H1 (cell line): ENCODE results near the gene ASAP3. TPM values are rescaled to one million over a fixed set of nuclear protein-coding genes. Genes with fewer than 3 reads are reported as not detected.

Source experiments
- CTCF ChIA-PET: fragments of 300-600 bp; sonication (Branson Sonifier 250); formaldehyde crosslinking; loops from one replicate; lab custom pipeline; 2021; ENCODE audit not compliant: partially characterized antibody; lab: Charles Lee
- POLR2A ChIA-PET: fragments of 300-600 bp; sonication (Branson Sonifier 250); formaldehyde crosslinking; loops from one replicate; lab custom pipeline; 2021; ENCODE audit warnings: inconsistent platforms; ENCODE audit not compliant: partially characterized antibody; lab: Charles Lee
- DNase-seq, 2 experiments: peaks; one replicate each; pipeline versions ENCODE4 v3.0.0 to v3.0.0-alpha.2; 2010 to 2022; ENCODE audit warnings: low spot score in 2 of 2, low read depth in 1 of 2, mixed read lengths in 1 of 2
- FAIRE-seq: peaks from 2 replicates; lab custom pipeline; 2011; peaks lifted over from hg19 to GRCh38; lab: Jason Lieb, UNC
- H2AFZ ChIP-seq: 2 replicates; pipeline ENCODE4 v1.8.1; 2012; ENCODE audit warnings: low read length, inconsistent platforms
- H2AK5ac ChIP-seq: 2 replicates; pipeline ENCODE4 v1.6.1; 2013; ENCODE audit warnings: low read depth, low read length
- H2BK120ac ChIP-seq: replicated peaks from 2 replicates; pipeline ENCODE3; 2013; ENCODE audit warnings: low read depth, low read length, inconsistent platforms
- H2BK12ac ChIP-seq: 2 replicates; pipeline ENCODE4 v1.6.1; 2013; ENCODE audit warnings: low read depth, low read length
- H2BK15ac ChIP-seq: 2 replicates; pipeline ENCODE4 v1.6.1; 2013; ENCODE audit warnings: low read length
- H2BK20ac ChIP-seq: 2 replicates; pipeline ENCODE4 v1.6.1; 2013; ENCODE audit warnings: low read length
- H2BK5ac ChIP-seq: 2 replicates; pipeline ENCODE4 v1.6.1; 2013; ENCODE audit warnings: low read depth, low read length
- H3K14ac ChIP-seq: 2 replicates; pipeline ENCODE4 v1.6.1; 2013; ENCODE audit warnings: inconsistent platforms; ENCODE audit not compliant: insufficient read length
- H3K18ac ChIP-seq: 2 replicates; pipeline ENCODE4 v1.6.1; 2013; ENCODE audit warnings: low read length; ENCODE audit errors: extremely low read depth
- H3K23ac ChIP-seq: 2 replicates; pipeline ENCODE4 v1.6.1; 2013; ENCODE audit warnings: inconsistent platforms; ENCODE audit not compliant: insufficient read length
- H3K23me2 ChIP-seq: 2 replicates; pipeline ENCODE4 v1.6.1; 2013; ENCODE audit warnings: low read depth, low read length
- H3K27ac ChIP-seq: 2 replicates; pipeline ENCODE4 v1.6.1; 2011; ENCODE audit warnings: low read depth, low read length, inconsistent platforms
- H3K27me3 ChIP-seq, 4 experiments: replicated peaks in 1 of 4; 1 replicate in 1 of 4; 2 replicates in 3 of 4; pipeline versions ENCODE4 v1.6.1 to v1.8.1; 2011 to 2013; ENCODE audit warnings: low read length in 3 of 4, mild to moderate bottlenecking in 3 of 4, inconsistent platforms in 2 of 4, mixed read lengths in 2 of 4, moderate library complexity in 1 of 4; ENCODE audit not compliant: control insufficient read depth in 3 of 4, insufficient read depth in 3 of 4; ENCODE audit errors: extremely low read depth in 1 of 4
- H3K36me3 ChIP-seq, 4 experiments: 2 replicates each; pipeline versions ENCODE4 v1.6.1 to v1.8.1; 2011 to 2013; ENCODE audit warnings: mild to moderate bottlenecking in 4 of 4, low read length in 3 of 4, moderate library complexity in 2 of 4, control low read depth in 1 of 4, inconsistent platforms in 1 of 4; ENCODE audit not compliant: insufficient read depth in 4 of 4, control insufficient read depth in 2 of 4
- H3K4ac ChIP-seq: replicated peaks from 2 replicates; pipeline ENCODE3; 2013; ENCODE audit warnings: low read length, low read depth, mixed read lengths, inconsistent platforms; ENCODE audit not compliant: insufficient read length
- H3K4me1 ChIP-seq, 4 experiments: replicated peaks in 1 of 4; 1 replicate in 1 of 4; 2 replicates in 3 of 4; pipeline versions ENCODE4 v1.6.1 to v1.8.1; 2011 to 2013; ENCODE audit warnings: low read length in 3 of 4, inconsistent platforms in 2 of 4, mixed read lengths in 1 of 4; ENCODE audit not compliant: insufficient read depth in 4 of 4, control insufficient read depth in 3 of 4
- H3K4me2 ChIP-seq, 2 experiments: 2 replicates each; pipeline versions ENCODE4 v1.6.1 to v1.8.1; 2011 to 2013; ENCODE audit warnings: low read depth in 2 of 2, low read length in 2 of 2, control low read depth in 1 of 2, inconsistent platforms in 1 of 2, mild to moderate bottlenecking in 1 of 2; ENCODE audit not compliant: insufficient read depth in 1 of 2
- H3K4me3 ChIP-seq, 4 experiments: fragments of 200-600, 300-600 bp in 1 of 4; sonication (generic), shearing (Covaris generic), sonication (Bioruptor Twin) in 1 of 4; 2 replicates each; pipeline versions ENCODE4 v1.5.1 to v1.8.1; 2011 to 2016; ENCODE audit warnings: low read length in 4 of 4, low read depth in 3 of 4, control low read depth in 2 of 4, inconsistent platforms in 2 of 4, mild to moderate bottlenecking in 2 of 4, mixed read lengths in 1 of 4, moderate library complexity in 1 of 4; ENCODE audit not compliant: insufficient read depth in 2 of 4; ENCODE audit errors: extremely low read depth in 1 of 4
- H3K56ac ChIP-seq: replicated peaks from 2 replicates; pipeline ENCODE3; 2013; ENCODE audit warnings: low read depth, mild to moderate bottlenecking, mixed read lengths, low read length, inconsistent platforms; ENCODE audit not compliant: insufficient read length
- H3K79me1 ChIP-seq: 2 replicates; pipeline ENCODE4 v1.6.1; 2013; ENCODE audit warnings: low read depth, low read length, control low read depth
- H3K79me2 ChIP-seq, 2 experiments: 2 replicates each; pipeline versions ENCODE4 v1.6.1 to v1.8.1; 2012 to 2013; ENCODE audit warnings: low read length in 2 of 2, mild to moderate bottlenecking in 2 of 2, inconsistent platforms in 1 of 2; ENCODE audit not compliant: insufficient read depth in 2 of 2, control insufficient read depth in 1 of 2
- H3K9ac ChIP-seq, 4 experiments: replicated peaks in 1 of 4; 1 replicate in 1 of 4; 2 replicates in 3 of 4; pipeline versions ENCODE4 v1.6.1 to v1.8.1; 2011 to 2013; ENCODE audit warnings: low read depth in 3 of 4, low read length in 3 of 4, control low read depth in 2 of 4, mild to moderate bottlenecking in 2 of 4, moderate library complexity in 2 of 4, inconsistent platforms in 1 of 4; ENCODE audit errors: extremely low read depth in 1 of 4
- H3K9me3 ChIP-seq, 2 experiments: 2 replicates each; pipeline versions ENCODE4 v1.6.1 to v1.8.1; 2012 to 2013; ENCODE audit warnings: mild to moderate bottlenecking in 2 of 2, moderate library complexity in 2 of 2, control low read depth in 1 of 2, inconsistent platforms in 1 of 2, low read depth in 1 of 2, low read length in 1 of 2, mixed read lengths in 1 of 2; ENCODE audit not compliant: insufficient read depth in 2 of 2
- H4K20me1 ChIP-seq, 2 experiments: replicated peaks in 1 of 2; 2 replicates each; pipeline versions ENCODE3 to v1.8.1; 2011 to 2013; ENCODE audit warnings: inconsistent platforms in 2 of 2, low read length in 2 of 2, mild to moderate bottlenecking in 1 of 2; ENCODE audit not compliant: insufficient read depth in 2 of 2, control insufficient read depth in 1 of 2
- H4K5ac ChIP-seq: 2 replicates; pipeline ENCODE4 v1.6.1; 2013; ENCODE audit warnings: low read length, low read depth, mixed read lengths, inconsistent platforms; ENCODE audit not compliant: insufficient read length
- H4K8ac ChIP-seq: 2 replicates; pipeline ENCODE4 v1.8.0; 2013; ENCODE audit warnings: mild to moderate bottlenecking, moderate library complexity, low read length, inconsistent platforms; ENCODE audit not compliant: insufficient read depth; ENCODE audit errors: extremely low read depth
- H4K91ac ChIP-seq: replicated peaks from 2 replicates; pipeline ENCODE3; 2013; ENCODE audit warnings: low read length, mixed read lengths, inconsistent platforms; ENCODE audit not compliant: insufficient read length
- CBX8 ChIP-seq: fragments of 300-800, 300-1000 bp; sonication (generic); IDR thresholded peaks from 2 replicates; pipeline ENCODE4 v1.7.1; 2016; ENCODE audit warnings: low read depth, low read length, borderline replicate concordance
- EGR1 ChIP-seq: IDR thresholded peaks from 2 replicates; pipeline ENCODE4 v1.6.1; 2011; ENCODE audit warnings: low read depth, low read length, borderline replicate concordance
- EP300 ChIP-seq, 2 experiments: IDR thresholded peaks; 1 replicate in 1 of 2; 2 replicates in 1 of 2; pipeline ENCODE4 v1.6.1; 2011 to 2012; ENCODE audit warnings: low read depth in 2 of 2, low read length in 2 of 2, mild to moderate bottlenecking in 2 of 2, borderline replicate concordance in 1 of 2, inconsistent platforms in 1 of 2, moderate library complexity in 1 of 2
- EZH2 ChIP-seq: fragments of 200-600 bp; sonication (generic); IDR thresholded peaks from 2 replicates; pipeline ENCODE4 v1.7.1; 2012; ENCODE audit warnings: low read depth, mild to moderate bottlenecking, moderate library complexity, low read length, inconsistent platforms; ENCODE audit not compliant: severe bottlenecking
- HDAC6 ChIP-seq: IDR thresholded peaks from one replicate; pipeline ENCODE4 v1.7.1; 2012; ENCODE audit warnings: low read depth, mild to moderate bottlenecking, inconsistent platforms, low read length, moderate library complexity
- JUND ChIP-seq: IDR thresholded peaks from 2 replicates; pipeline ENCODE4 v1.6.1; 2011; ENCODE audit warnings: mild to moderate bottlenecking, improper control_type of control experiment, low read length
- KDM1A ChIP-seq: fragments of 200-600, 300-600 bp; sonication (generic); IDR thresholded peaks from 2 replicates; pipeline ENCODE4 v1.7.1; 2016; ENCODE audit warnings: mild to moderate bottlenecking, low read length, borderline replicate concordance
- KDM4A ChIP-seq: IDR thresholded peaks from one replicate; pipeline ENCODE4 v1.7.1; 2012; ENCODE audit warnings: low read depth, mild to moderate bottlenecking, moderate library complexity, low read length, inconsistent platforms; ENCODE audit not compliant: severe bottlenecking
- NANOG ChIP-seq: IDR thresholded peaks from 2 replicates; pipeline ENCODE4 v1.6.1; 2011; ENCODE audit warnings: low read length, low read depth, mild to moderate bottlenecking, inconsistent platforms; ENCODE audit not compliant: insufficient read depth, poor library complexity, severe bottlenecking
- NRF1 ChIP-seq: IDR thresholded peaks from 2 replicates; pipeline ENCODE4 v1.6.1; 2011; ENCODE audit warnings: mild to moderate bottlenecking, low read depth, low read length, improper control_type of control experiment
- RBBP5 ChIP-seq: IDR thresholded peaks from 2 replicates; pipeline ENCODE4 v1.7.1; 2012; ENCODE audit warnings: low read depth, mild to moderate bottlenecking, inconsistent platforms, low read length, moderate library complexity, borderline replicate concordance
- SIRT6 ChIP-seq: IDR thresholded peaks from one replicate; pipeline ENCODE4 v1.7.1; 2012; ENCODE audit warnings: low read length, inconsistent platforms
- SIX5 ChIP-seq: IDR thresholded peaks from 2 replicates; pipeline ENCODE4 v1.6.1; 2011; ENCODE audit warnings: mild to moderate bottlenecking, low read depth, low read length
- SRF ChIP-seq: IDR thresholded peaks from 2 replicates; pipeline ENCODE4 v1.6.1; 2011; ENCODE audit warnings: mild to moderate bottlenecking, low read depth, low read length, moderate library complexity
- WGBS, 2 experiments: shearing (Covaris generic) in 1 of 2; methylation state at CpG; one replicate each; pipeline versions ENCODE4 v1.1.6 to v1.1.7; 2013 to 2015; ENCODE audit warnings: low lambda C conversion rate in 2 of 2, mixed read lengths in 2 of 2, inconsistent platforms in 1 of 2, low coverage in 1 of 2, missing lambda C conversion rate in 1 of 2; ENCODE audit not compliant: insufficient replicate concordance in 2 of 2, insufficient coverage in 1 of 2, insufficient read length in 1 of 2; ENCODE audit errors: extremely low coverage in 1 of 2, missing lambda C conversion rate in 1 of 2; 5-methylcytosine and 5-hydroxymethylcytosine counted together
- polyA plus RNA-seq, 7 experiments: library from polyadenylated mRNA; depleted of rRNA in 3 of 7; stranded (reverse) in 5 of 7; unstranded in 2 of 7; fragments of >200 nt in 5 of 7; fragments of 200-250 nt in 2 of 7; gene quantifications; 1 replicate in 5 of 7; 2 replicates in 1 of 7; 4 replicates in 1 of 7; pipeline versions ENCODE4 v1.2.1 to v1.2.3, GENCODE V29; 2011 to 2013; ENCODE audit warnings: missing spikeins in 2 of 7, mixed read lengths in 2 of 7
- total RNA-seq: library from RNA; stranded (reverse); fragmentation: NEBNext Ultra II Directional; extraction: Animal tissue kit (Norgen Biotek cat#: 25700); gene quantifications from 2 replicates; pipeline ENCODE4 v1.2.1, GENCODE V29; 2021

Gene ASAP3
- total and polyA plus RNA-seq, 2 of the 8 experiments (the other 6 are each of a cell fraction or from before 2014, with no cell fraction given) = 53.1 to 58.0 TPM

GRCh38 chr1:23475134-23475628 is 8.8 kb downstream of the ASAP3 start:
- Histone ChIP-seq H3K23me2 (no peaks in the 10 kb centered on the region), H4K20me1 (peaks cover 11 to 27% of the 10 kb centered on the region in 2 experiments), H3K4me2 (no peak overlapping the region), H3K36me3 (no peaks in the 10 kb centered on the region), H3K9ac (no peak overlapping the region), H3K4me3 (no peak overlapping the region), H3K27me3 (no peaks in the 10 kb centered on the region), H3K18ac (no peak overlapping the region), H4K8ac (no peak overlapping the region), H2AFZ (no peak overlapping the region), H2BK12ac (no peak overlapping the region), H3K4me1 (peaks cover 0 to 5% (median 0%) of the 10 kb centered on the region in 4 experiments; a peak in 1 of 7 replicates), H2BK5ac (no peak overlapping the region), H2BK15ac (no peak overlapping the region), H3K4ac (no peak overlapping the region), H2BK20ac (no peak overlapping the region), H4K5ac (no peak overlapping the region), H3K79me2 (peaks cover 0 to 32% of the 10 kb centered on the region in 2 experiments; a peak in 2 of 4 replicates), H2BK120ac (no peak overlapping the region), H2AK5ac (no peak overlapping the region), H3K14ac (no peak overlapping the region), H3K9me3 (no peaks in the 10 kb centered on the region), H3K23ac (no peak overlapping the region), H3K27ac (no peak overlapping the region), H4K91ac (no peak overlapping the region), H3K56ac (no peak overlapping the region), H3K79me1 (peaks cover 17% of the 10 kb centered on the region; the same call in 1 of the 2 replicates)
- FAIRE-seq (no peak), DNase-seq (no peak)
- CTCF ChIA-PET = interaction anchor here (1.2 kb wide), 1 partner anchor 22 kb away, joined by 3 read pairs; no protein-coding TSS in a partner anchor
- WGBS, 2 experiments = 87% methylated on average over 6 of the region's 6 CpGs; no CpG with 5 or more reads in 1 of the 2 experiments
- POLR2A ChIA-PET = interaction anchor here (1.0 to 1.2 kb wide), 2 partner anchors 9 to 50 kb away, joined by 3 to 4 read pairs; partner anchors contain the start of gene ASAP3
- no peak for TF ChIP-seq JUND
- TF ChIP-seq EZH2 = no peak
- TF ChIP-seq NANOG = no peak
- no peak for TF ChIP-seq HDAC6
- TF ChIP-seq KDM1A = no peak
- no peak for TF ChIP-seq SIX5
- TF ChIP-seq RBBP5 = no peak
- no peak for TF ChIP-seq SIRT6
- TF ChIP-seq CBX8 = no peak
- TF ChIP-seq KDM4A = no peak
- no peak for TF ChIP-seq NRF1
- TF ChIP-seq EP300 (IDR thresholded peaks at IDR 0.05; ENCODE audit: borderline replicate concordance in 1 of 2, low read depth in 2 of 2, low read length in 2 of 2) = no peak
- no peak for TF ChIP-seq EGR1
- no peak for TF ChIP-seq SRF
